GM18499 (cell line): ENCODE data around the gene CRIM1.

Source experiments
- ATAC-seq: cut with Tn5 transposase; IDR thresholded peaks from one replicate; pipeline ENCODE4 v1.9.1; 2021; ENCODE audit warnings: moderate number of reproducible peaks; ENCODE audit not compliant: insufficient read depth, unreplicated experiment

The CRIM1 gene

DNA sequence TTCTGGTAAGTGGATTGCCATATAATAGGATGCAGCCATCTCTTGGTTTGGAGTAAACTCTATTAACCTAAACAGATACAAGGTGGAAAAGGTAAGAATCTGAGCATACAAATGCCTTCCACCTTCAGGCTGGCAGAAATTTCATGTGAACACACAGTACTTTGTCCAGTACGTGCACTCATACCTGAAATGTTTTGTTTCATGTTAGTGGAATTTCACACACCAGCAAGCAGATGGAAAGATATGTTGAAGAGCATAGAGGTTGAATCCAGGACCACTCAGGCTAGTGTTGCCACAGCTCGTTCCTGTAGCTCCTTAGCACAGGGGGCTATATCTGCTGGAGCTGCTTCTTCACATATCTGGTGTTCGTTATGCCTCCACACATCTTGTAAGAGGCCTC, 34.0 kb downstream of the CRIM1 start:
- ATAC-seq: no peak

DNA sequence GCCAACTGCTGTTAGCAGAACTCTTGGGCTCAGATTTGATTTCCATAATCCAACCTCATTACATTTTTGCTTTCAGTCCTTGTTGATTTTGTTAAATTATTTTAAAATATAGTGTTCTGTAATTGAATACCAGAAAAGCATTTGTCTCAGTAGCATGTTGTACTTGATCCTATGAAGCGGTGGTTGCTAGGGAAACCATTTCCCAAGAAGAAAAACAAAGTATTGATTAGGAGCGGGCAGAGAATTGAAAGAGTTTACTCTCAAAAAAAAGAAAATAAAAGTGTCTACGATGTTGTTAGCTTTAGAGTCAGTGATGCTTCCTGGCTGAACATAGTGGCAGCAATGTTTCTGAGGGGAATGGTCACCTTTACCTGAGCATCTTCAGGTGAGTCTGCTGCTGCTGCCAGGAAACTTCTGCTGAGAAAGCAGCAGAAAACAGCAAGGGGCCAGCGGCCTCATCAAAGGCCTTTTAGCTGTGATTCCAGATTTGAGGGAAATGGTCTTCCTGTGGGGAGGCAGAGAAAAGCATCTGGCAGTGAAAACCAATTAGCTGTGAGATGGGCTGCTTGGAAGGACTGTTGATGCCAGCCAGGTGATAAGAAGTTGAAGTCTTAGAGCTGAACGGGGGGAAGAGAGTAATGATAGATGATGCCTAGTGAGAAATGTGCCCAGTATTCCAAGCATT, 37.1 kb downstream of the CRIM1 start:
- ATAC-seq: no peak

DNA sequence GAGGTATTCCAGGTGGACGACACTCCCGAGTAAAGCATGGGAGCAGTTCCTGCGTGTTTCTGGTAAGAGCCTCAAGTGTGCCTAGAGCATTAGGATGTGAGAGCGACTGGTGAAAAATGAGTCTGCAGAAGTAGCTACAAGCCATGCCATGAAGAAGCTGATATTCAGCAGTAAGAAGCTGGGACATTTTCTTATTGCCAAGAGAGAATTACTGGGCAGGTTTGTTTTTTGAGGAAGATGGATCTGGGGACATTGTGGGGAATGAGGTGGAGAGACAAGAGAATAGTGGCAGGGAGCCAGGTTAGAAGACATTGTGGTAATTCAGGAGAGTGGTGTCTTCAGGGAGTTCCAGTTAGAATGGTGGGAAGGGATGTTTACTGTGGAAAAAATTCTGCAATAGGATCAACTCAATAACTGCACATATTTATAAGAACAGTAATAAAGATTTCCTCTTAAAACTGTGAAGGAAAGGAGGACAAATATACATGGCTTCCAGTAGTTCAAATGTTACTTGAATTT, 38.2 kb downstream of the CRIM1 start:
- ATAC-seq: no peak

DNA sequence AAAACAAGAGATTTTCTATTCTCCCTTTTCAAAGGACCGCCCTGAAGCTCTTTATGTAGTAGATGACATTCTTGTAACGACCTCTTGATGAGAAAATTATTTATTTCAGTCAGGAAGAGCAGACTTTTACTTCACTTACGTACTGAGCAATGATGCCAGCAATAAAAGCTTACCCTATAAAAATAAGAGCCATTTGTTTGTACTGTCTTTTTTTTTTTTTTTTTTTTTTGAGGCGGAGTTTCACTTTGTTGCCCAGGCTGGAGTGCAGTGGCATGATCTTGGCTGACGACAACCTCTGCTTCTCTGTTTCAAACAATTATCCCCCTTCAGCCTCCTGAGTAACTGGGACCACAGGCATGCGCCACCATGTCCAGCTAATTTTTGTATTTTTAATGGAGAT, 39.2 kb downstream of the CRIM1 start:
- no peak for ATAC-seq

DNA sequence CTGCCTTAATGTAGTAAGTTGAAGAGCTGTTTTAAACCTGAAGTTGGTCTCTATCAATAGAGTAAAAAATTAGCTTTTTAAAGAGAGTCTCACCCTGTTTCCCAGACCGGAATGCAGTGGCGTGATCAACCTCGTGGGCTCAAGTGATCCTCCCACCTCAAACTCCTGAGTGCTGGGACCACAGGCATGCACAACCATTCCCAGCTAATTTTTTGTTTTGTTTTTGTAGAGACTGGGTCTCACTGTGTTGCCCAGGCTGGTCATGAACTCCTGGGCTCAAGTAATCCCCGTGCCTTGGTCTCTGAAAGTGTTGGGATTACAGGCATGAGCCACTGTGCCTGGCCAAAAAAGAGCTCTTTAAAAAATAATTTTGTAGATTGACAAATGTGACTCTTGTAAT, 40.3 kb downstream of the CRIM1 start:
- no peak for ATAC-seq

DNA sequence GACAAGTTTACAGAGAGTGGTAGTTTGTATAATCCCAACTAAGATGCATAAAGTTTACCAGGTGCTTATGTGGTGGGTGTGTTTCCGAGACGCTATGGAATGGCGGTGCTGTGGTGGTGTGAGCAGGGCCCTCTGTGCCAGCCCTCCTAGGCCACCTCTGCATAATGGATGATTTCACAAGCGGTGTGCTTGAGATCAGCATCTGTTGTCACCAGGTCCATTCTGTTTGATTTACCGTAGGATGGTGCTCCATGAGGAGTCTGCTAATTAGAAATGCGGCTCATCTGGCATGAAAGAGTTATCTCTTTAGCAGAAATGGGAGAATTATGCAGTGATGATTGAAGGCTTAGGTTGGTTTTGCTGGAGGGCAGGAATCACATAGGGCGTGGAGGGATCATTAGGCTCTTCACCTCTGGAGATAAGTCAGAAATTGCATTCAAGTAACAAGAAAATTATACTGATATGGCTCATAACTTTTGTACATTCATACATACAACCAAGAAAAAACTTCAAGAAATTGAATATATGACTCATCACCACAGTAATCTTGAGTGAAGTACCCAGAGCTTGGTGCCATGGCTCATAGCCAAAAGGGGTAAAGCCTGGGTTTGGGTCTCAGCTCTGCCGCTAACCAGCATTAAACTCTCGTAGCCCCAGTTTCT, 41.4 kb downstream of the CRIM1 start:
- ATAC-seq: no peak

DNA sequence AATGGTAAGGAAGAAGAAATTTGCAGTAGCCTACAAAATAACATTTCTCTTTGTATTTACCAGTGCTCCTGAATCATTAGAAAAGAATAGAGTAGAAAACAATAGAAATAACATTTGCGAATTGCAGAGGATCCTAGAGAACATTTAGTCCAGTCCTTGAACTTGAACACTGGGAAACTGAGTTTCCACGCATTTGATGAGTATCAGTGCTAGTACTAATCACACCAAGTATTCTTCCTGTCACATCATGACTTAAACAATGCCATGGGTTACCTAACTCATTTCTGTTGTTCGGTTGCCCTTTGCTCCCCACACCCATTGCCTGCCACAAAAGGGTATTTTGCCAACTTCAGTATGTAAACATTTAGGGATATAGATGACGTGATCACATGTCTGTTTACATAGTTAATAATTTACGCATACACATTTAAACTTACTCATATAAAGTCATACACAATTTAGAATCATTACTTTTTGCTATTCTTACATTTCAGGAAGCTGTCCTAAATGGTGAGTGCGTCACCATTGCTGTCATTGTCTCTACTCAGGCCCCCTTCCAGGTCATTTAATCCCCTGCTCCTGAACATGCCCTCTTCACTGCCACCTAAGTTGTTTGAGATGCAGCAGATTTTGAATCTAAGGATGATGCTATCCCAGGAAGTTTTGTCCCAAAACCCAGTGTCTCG, 42.3 kb downstream of the CRIM1 start:
- no peak for ATAC-seq

DNA sequence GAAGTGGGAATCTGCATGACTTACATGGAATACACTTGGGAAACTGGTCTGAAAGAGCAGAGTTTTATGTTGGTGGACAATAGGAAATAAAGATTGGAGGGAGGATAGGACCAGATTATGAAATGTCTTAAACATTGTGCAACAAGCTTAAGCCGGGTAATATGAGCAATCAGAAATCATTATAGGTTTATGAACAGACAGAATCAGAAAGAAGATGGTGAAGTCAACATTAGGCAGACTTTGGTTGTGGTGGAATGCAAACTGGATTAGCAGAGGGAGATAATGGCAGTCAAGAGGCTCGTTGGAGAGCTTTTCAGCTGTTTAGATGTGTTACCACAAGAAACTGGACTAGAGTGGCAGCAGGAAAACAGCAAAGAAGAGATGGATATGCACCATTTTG, 43.5 kb downstream of the CRIM1 start:
- ATAC-seq: no peak

DNA sequence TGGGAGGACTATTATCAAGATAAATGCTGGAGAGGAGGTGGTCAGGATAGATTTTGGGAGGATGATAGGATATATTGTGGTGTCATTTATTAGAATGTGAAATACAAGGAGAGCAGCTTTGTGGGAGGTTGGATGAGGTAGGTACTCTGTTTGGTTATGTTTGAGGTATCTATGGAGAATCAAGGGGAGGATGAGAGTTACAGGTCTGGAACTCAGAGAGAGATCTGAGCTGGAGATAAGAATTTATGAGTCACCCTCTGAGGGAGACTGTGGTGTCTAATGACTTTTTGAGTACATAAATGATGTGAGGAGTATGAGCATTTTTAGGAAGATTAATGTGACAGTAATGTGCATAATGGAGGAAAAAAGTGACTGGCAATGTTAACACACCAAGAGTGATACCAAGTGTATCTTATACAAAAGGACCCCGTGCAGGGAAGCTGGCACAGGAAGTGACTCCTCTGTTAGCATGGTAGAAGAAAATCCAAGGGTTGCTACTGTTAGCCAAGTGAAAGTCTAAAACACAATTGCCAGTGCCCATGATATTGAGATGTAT, 48.2 kb downstream of the CRIM1 start:
- ATAC-seq: no peak

DNA sequence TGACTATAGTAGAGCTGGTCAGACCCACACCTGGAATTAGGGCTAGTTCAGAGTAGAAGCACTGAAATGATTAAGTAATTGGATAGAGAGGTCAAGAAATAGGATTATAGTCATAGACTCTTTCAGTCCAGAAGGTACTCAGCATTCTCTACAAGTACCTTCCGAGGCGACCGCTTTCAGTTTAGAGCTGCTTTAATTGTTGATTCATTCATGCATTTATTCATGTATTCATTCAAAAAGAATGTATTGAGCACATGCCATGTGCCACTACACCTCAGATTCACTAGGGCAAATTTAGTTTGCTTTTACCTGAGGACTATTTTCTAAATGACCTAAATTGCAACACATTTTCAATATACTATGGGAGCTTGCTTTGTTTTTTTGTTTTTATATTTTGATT, 48.7 kb downstream of the CRIM1 start:
- ATAC-seq: no peak

DNA sequence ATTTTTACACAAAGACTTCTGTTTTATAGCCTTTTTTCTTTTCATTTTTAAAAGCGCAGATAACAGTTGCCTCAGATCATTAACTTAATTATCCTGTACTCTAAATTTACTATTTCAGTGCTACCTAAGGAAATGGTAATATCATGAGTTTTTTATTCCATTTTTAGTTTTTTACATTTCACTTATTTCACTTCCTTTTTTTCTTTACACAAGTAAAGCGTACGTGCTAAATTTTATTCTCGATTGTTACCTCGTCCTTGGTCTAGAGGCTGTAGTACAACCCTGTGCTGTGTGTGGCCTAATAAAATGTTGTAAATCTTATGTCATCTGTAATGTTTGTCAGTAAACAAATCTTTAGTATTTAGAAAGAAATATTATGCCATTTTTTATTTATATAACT, 49.2 kb downstream of the CRIM1 start:
- peak; percentile 72 for ATAC-seq

DNA sequence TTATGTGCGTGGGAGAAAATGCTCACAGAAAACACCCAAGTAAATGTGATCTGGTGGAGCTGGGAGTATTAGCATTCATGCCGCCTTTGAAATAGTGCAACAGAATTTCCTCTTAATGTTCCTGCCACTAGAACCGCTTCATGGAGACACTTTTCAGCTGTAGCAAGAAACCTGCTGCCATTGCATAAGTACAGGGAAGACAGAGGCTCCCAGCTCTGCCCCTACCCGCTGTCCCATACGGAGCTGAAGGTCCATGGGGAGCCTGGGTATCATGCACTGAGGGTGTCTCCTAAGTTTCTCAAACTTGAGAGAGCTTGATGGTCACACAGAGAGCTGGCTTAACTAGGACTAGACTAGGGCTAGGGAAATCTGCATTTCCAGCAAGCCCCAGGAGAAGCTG, 49.6 kb downstream of the CRIM1 start:
- no peak for ATAC-seq

DNA sequence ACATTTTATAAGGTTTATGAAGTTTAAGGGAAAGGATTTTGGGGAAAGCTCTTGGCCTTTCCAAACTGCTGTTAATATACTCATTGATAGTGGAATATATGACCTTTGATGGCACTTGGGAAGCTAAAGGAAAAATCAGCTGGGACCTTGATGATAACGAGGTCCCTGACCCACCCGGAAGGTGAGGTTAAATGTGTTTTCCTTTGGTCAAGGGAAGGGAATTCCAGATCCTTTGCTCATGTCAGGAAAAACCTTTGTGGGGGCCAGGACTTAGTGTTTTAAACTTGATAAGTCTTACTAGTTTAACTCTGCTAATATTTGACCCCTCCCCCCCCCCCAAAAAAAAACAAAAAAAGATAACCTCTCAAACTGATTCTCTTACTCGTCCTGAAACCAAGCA, 50.7 kb downstream of the CRIM1 start:
- ATAC-seq: no peak

DNA sequence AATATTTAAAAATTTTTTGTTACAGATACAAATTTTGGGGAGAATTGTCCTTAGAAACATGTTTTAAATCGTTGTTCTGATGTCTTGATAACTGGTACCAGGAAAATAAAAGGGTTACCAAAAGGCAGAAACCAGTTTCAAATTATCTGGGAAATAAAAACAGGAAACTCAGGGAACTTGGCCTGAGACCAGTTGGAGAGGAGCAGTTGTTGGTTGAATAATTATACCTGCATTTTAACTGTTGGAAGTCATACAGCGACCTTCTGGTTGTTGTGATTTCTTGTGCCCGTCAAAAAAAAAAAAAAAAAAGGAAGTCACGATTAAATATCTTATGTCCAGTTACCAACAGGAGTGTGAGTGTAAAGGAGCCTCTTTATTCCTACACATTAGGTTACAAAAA, 51.8 kb downstream of the CRIM1 start:
- ATAC-seq: no peak

DNA sequence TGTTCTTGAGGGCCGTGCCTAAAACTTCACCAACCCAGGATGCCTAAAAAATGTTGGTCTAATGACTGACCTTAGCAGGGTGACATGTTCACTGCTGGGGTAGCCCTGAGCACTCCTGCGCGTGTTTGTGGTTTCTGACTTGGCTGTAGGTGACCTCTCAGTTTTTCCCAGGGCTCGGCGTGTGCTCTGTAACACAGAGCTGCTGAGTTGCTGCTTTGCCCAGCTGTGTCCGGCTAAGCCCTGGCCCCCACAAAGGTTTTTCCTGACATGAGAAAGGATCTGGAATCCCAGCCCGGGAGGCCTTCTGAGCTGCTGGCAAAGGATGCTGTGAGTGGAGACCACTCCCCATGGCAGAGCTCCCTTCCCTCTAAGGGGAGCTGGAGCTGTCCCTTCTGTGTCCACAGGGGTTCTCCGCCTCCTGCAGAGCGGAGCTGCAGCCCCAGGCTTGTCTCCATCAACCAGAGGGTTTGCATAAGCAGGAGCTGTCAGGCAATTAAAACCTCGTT, 52.7 kb downstream of the CRIM1 start:
- no peak for ATAC-seq

DNA sequence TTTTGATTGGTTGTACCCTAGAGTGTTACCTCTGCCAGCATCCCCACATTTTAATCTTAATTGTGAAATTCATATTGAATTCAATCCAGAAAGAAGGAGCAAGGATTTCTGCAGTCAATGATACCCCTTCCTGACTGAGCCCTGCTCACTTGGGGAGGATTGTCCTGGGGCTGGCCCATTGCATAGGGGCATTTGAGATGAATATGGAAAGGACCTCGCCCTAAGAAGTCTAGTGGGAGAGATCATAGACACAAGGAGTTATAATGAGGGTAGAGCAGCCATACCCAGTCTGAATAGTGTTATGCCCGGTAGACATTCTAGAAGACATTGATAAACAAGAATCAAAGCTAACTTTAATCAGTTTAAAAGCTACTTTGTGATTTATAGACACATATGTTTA, 53.8 kb downstream of the CRIM1 start:
- ATAC-seq: no peak

DNA sequence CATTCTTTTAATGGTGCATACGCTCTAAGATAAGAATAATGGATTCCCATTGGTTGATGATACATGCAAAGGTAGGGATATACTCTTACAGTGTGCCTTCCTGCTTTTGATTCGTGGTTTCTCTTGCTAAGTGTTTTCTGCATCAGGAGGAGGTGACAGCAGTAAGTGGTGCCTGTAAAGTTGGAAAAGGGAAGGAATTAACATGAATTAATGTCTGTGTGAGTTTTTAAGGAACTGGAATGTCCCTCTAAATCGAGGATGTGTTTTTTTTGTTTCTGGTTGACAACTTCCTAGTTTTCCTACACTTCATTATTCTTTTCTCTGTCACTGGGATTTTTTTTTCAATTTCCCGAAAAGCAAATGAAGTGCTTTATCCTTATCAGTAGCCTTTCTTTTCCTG, 54.4 kb downstream of the CRIM1 start:
- ATAC-seq: no peak

DNA sequence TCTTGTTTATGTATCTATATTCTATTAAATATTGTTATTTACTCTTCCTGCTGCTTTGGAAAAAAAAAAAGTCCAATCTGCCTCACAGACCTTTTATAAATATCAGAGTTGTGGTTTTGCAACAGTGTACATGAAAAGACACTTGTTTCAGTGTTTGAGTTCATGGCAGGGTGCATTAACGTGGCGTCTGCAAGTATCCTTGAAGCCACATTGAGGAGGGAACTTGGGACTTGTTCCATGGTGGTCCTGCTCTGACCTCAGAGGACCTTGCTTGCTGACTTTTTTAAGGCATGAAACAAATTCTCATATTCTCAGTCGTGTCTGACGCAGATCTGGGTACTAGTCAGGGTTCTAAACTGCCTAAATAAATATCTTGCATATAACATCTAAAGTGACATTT, 55.1 kb downstream of the CRIM1 start:
- no peak for ATAC-seq

DNA sequence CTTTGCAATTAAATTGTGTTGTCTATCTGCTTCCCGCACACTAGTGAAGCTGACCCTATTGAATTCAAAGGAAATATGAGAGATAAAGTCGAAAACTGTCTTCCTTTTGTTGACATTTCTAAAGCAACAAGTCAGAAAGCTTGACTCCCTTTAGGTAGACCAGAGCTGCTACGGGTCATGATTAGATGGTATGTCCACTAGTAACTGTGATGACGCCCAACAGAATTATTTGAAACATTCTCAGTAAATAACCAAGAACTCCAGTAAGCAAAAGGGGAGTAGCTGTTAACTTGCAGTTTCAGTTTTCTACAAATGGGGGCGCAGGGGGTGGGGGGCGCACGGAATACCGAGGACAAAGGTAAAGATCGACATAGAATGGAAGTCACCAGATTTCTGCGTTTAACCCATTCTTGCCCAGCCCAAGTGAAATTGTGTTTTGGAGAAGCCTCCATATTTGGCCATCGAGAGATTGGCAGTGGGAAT, 56.4 kb downstream of the CRIM1 start:
- no peak for ATAC-seq

DNA sequence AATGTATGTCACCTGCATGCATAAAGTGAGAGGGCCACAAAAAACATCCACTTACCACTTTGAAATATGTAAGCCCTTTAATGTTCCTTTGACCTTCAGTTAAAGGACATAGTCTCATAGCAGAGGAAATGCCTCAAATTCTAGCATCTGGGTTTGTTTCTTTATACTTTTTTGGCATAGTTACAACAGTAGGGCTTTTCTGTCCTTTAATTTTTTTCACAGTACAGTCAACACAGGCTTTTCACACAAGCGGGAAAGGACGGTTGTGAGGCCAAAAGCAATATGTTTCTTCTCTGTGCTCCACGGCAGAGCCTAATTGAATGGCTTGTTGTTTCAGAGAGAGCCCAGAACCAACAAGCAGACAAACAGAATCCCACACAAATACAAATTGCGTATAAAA, 57.6 kb downstream of the CRIM1 start:
- ATAC-seq: no peak

DNA sequence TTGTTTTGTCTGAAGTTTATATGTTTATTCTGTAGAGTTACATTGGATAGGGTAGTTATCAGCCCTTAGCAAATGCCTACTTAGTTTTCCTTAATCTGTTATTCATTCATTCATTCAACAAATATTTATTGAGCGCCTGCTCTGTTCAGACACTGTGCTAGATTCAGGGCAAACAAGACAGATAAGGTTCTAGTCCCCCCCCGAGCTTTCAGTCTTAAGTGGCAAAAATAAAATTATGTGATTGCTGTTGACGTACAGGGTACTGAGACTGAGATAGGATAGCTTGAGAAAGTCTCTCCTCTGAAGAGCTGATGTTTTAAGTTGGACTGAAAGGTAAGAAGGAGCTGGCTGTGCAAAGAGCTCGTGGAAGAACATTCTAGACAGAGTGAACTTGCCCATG, 58.7 kb downstream of the CRIM1 start:
- ATAC-seq: no peak
